CD4-positive, alpha-beta T cell treated with Interleukin-4 for 1 hour (primary cell): ENCODE results near the gene PID1.
"Not testable (repeated sequence)": the region's sequence is repeated elsewhere in the genome, so short reads cannot be mapped to it uniquely, and the experiment has no call there.

ENCODE experiments used
- DNase-seq, 2 donors: peaks; one replicate each; pipeline ENCODE4 v3.0.0-alpha.2; 2020 to 2022

The PID1 gene

GRCh38 chr2:229210641-229211040, 60.4 kb downstream of the PID1 start:
- DNase-seq = no peak

DNA sequence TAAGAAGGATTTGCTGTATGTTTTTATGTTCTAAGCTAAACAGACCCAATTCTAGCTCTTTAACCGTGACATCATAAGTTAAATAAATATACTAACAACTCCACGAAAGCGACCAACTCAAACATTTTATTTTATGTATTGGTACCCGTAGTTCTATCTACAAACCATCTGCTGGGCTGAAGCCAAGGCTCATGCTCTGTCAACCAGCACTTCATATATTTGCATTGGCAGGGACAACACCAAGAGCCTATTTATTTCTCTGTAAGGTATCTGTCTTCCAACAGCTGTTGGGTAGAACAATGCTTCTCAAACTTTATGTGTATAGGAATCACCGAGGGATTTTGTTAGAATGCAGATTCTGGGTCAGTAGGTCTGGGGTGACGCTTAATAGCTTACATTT, 64.5 kb downstream of the PID1 start:
- no peak for DNase-seq

DNA sequence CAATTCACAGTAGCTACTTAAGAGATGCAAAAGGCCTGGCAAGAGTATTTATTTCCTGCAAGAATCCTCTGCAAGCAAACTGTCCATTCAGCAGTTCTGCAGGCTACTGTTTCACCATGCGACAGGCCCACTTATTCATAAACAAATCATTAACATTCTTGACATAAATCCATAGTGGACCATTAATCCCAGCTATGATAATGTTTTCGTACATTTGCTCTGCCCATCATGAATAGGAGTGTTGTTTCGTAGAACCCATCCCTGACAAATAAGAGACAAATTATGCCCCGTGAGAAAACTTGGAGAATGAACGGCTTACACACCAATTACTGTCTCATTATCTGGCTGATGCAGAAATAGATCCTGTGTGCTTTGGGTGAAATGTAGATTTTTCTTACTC, 65.4 kb downstream of the PID1 start:
- DNase-seq = no peak

DNA sequence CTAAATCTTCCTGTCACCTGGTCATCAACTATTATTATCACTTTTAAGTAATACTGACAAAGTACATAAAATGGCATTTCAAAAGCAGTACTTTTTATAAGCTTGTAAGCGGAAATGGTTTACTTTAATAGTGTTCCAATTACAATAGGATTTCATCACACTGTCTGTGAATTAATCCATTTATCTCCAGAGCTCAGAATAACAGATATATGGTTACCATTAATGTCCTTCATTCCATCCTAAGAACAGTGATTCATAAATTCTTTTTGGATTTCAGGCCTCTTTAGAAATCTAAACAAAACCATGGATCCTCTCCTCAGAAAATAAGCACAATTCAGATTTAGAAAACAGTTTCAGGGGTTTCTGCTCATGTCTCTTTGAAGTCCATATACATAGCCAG, 68.4 kb downstream of the PID1 start:
- DNase-seq = no peak

- DNase-seq = no peak
Measured at GRCh38 chr2:229201521-229201920, 69.6 kb downstream of the PID1 start.

- DNase-seq = no peak
Measured at GRCh38 chr2:229199267-229199666, 71.8 kb downstream of the PID1 start.

DNA sequence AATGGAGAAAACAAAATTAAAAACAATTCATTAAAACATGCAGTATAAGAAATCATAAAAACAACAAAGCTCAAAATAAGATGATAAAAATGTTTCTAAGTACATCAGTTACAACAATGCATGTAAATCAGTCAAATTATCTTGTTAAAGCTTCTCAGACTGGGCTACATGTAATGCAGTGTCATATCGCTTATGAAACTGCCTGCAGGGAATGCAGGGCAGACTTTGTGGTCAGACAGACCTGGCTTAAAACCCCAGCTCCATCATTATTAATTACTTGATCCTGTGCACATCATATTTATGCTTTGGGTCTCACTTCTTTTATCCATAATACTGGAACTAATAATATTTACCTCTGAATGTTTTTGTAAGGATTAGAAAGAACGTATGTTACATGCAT, 74.6 kb downstream of the PID1 start:
- no peak for DNase-seq

- DNase-seq = no peak
Measured at GRCh38 chr2:229195346-229195947, 75.6 kb downstream of the PID1 start.

DNA sequence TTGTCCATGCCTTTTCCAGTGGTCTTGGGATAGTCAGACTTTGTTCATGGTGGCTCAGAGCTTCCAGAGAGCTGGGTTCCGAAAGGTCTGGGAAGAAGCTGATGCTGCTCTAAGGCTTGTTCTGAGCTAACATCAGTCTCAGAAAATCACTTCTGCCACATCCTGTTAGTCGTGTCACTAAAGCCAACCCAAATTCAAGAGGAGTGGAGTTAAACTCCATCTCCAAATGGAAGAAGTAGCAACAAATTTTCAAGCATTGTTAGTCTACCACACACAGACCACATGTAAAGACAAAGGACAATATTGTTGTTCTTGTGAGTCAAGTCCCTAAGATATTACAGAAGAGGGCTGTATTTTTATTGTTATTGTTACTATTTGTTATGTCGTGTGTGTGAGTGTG, 77.8 kb downstream of the PID1 start:
- DNase-seq = no peak

- no peak for DNase-seq
Measured at GRCh38 chr2:229191413-229191812, 79.7 kb downstream of the PID1 start.

- not testable (repeated sequence) for DNase-seq
Measured at GRCh38 chr2:229187123-229187522, 84.0 kb downstream of the PID1 start.

GRCh38 chr2:229181641-229182040, 89.4 kb downstream of the PID1 start:
- no peak for DNase-seq

DNA sequence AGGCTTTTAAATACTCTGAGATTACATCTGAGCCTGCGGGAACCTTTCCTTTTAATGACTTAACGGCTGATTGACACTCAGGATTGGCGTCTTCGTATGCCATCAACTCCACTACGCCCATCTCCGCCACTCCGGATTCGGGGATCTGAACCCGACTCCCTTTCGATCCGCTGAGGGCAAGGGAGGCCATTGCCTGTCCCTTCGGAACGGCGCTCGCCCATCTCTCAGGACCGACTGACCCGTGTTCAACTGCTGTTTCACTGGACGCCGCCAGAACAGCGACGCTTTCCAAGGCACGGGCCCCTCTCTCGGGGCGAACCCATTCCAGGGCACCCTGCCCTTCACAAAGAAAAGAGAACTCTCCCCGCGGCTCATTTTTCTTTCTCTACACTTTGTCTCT, 90.4 kb downstream of the PID1 start:
- DNase-seq = no peak

GRCh38 chr2:229179628-229180027, 91.5 kb downstream of the PID1 start:
- no peak for DNase-seq

- no peak for DNase-seq
Measured at GRCh38 chr2:229178706-229179105, 92.4 kb downstream of the PID1 start.

GRCh38 chr2:229178117-229178516, 93.0 kb downstream of the PID1 start:
- DNase-seq = no peak

DNA sequence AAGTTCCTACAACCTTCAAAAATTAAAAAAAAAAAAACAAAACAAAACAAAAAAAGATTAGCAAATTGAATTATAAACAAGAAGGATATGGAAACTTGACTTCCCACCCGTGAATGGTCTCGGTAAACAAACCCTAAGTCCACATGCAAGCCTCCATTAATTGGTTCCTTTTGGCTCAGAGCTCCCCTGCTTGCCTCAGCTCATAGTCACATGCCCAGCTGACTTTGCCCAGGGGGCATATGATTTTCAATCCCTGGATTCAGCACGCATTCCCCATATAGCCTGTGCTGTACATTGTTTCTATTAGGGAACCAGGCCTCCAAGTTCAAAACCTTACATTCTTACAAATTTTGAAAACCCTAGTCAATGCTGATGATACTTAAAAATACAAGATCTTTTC, 95.0 kb downstream of the PID1 start:
- no peak for DNase-seq

GRCh38 chr2:229175497-229175863, 95.6 kb downstream of the PID1 start:
- DNase-seq = no peak

DNA sequence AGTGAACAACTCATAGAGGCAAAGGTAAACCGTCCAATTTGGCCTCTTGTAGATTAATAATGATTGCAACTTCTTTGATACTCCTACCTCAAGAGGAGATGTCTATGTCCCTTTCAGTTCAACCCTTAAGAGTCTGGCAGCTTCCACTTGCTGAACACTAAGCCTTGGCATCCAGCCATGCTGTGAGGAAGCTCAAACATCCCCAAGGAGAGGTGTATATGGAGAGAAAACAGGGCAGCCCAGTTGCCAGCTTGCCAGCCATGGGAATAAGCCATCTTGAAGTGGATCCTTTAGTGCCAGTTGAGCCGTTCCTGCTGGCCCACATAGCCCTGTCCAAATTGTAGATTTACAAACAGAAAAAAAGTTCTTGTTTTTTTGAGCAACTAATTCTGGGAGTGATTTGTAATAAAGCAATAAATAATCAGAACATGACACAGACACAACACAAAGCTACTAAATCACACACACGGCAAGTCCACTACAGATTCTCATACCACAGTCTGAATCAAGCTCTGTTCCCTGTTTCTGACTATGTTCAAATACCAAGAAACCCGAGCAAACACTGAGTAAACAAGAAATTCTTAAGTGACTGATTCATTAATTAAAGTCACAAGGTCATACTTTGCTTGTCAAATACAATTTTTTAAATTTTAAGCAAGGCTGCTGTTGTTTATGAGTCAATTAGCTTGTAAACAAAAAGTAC, 96.1 kb downstream of the PID1 start:
- DNase-seq = no peak

DNA sequence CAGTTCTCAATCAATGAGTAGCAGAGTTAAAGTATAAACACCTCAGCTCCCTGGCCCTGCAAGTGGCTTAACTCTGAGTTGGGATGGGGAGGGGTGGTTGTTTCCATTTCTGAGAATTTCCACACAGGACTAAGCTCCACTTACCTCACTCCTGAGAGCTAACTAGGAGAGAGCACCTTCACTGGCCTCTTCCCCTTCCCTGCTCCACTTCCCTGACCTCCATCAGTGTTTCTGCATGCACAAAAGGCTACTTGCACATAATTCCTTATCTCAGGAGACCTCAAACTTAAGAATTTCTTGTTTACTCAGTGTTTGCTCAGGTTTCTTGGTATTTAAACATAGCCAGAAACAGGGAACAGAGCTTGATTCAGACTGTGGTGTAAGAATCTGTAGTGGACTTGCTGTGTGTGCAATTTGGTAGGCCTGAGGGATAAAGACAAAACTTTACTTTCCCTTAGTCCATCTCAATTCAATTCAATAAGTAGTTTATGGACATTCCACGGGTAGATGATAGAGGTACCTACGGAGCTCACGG, 97.2 kb downstream of the PID1 start:
- no peak for DNase-seq

DNA sequence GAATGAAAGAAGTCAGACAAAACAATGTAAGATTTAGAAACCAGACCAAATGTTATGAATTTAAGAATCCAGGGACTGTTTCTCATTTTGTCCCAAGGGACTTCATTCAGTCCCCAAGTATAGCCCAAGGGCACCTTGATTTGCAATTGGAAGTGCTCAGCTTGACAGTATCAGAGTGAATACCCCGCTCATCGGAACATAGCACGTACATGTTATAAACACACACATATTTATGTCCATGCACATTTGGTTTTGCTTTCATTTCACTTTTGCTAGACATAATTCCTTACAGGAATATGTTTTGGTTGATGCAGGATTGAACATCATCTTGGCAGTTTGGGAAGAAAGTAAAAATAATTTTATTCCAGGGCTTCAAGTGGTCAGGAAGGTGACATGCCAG, 100.2 kb downstream of the PID1 start:
- no peak for DNase-seq

DNA sequence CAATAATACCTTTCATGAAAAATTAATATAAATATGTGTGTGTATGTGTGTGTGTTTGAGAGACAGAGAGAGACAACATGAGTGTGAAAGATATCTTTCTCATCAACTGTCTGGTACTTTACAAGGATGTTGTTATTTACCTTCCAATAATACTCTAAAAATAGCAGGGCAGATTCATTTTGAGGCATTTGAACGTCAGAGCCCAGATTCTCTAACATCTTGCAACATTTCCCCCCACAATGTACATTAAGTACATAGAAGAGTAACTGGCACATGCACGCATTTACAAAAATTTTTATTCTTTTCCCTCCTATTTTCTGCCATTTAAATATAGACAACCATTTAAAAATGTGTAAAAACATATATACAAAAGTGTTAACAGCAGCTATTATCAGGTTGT, 100.9 kb downstream of the PID1 start:
- no peak for DNase-seq

- DNase-seq = no peak
Measured at GRCh38 chr2:229169751-229170150, 101.3 kb downstream of the PID1 start.

- DNase-seq = no peak
Measured at GRCh38 chr2:229164545-229165249, 106.4 kb downstream of the PID1 start.
